GM06990 (cell line): ENCODE data around the gene KCNK13.
"Not testable (repeated sequence)": the region's sequence is repeated elsewhere in the genome, so short reads cannot be mapped to it uniquely, and the experiment has no call there.

ENCODE experiments used
- DNase-seq: peaks from one replicate; pipeline ENCODE4 v3.0.0-alpha.2; 2011; ENCODE audit not compliant: insufficient read length; ENCODE audit errors: extremely low read depth
- H3K27me3 ChIP-seq: replicated peaks from 2 replicates; pipeline ENCODE4 v1.6.0; 2011; ENCODE audit warnings: low read length; ENCODE audit not compliant: control insufficient read depth, insufficient read depth
- H3K36me3 ChIP-seq: 2 replicates; pipeline ENCODE4 v1.5.1; 2011; ENCODE audit warnings: low read length; ENCODE audit not compliant: control insufficient read depth, insufficient read depth
- H3K4me3 ChIP-seq: replicated peaks from 2 replicates; pipeline ENCODE4 v1.5.1; 2011; ENCODE audit warnings: low read depth, mild to moderate bottlenecking, control low read depth, low read length
- CTCF ChIP-seq: IDR thresholded peaks from 2 replicates; pipeline ENCODE4 v1.5.1; 2011; ENCODE audit warnings: low read length, control low read depth, mild to moderate bottlenecking, inconsistent platforms; ENCODE audit not compliant: insufficient read depth, poor library complexity, severe bottlenecking

KCNK13 gene

GRCh38 chr14:90201344-90201743 lies 139.6 kb downstream of the KCNK13 start:
- no peak overlapping the region for H3K4me3 ChIP-seq
- DNase-seq: no peak
- no peaks in the 10 kb centered on the region for H3K36me3 ChIP-seq
- no peaks in the 10 kb centered on the region for H3K27me3 ChIP-seq
- no peak for TF ChIP-seq CTCF

- no peaks in the 10 kb centered on the region for H3K36me3 ChIP-seq
- H3K4me3 ChIP-seq: no peak overlapping the region
- no peaks in the 10 kb centered on the region for H3K27me3 ChIP-seq
- DNase-seq: no peak
- no peak for TF ChIP-seq CTCF
Measured at GRCh38 chr14:90204516-90204915, 142.7 kb downstream of the KCNK13 start.

- no peak for DNase-seq
- Histone ChIP-seq H3K27me3 (no peaks in the 10 kb centered on the region), H3K4me3 (no peak overlapping the region), H3K36me3 (no peaks in the 10 kb centered on the region)
- TF ChIP-seq CTCF: no peak
Measured at GRCh38 chr14:90213099-90213748, 151.4 kb downstream of the KCNK13 start.

DNA sequence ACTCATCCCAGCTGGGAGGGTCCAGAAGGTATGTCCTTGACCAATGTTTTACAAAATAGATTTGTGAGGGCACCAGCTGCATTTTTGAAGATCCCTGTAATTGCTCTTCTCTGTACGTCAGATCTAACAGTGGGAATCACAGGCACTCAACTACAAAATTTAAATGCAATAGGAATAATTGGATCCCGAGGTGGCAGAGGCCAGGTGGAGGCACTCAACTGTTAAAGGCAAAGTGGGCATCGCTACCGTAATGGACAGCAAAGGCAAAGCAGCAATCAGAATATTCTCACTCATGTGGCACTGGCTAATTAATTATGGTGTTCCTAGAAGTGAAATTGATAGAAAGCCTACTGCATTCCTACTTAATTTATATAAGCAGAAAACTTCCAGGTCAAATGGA lies 166.7 kb downstream of the KCNK13 start:
- TF ChIP-seq CTCF: no peak
- DNase-seq: no peak

DNA sequence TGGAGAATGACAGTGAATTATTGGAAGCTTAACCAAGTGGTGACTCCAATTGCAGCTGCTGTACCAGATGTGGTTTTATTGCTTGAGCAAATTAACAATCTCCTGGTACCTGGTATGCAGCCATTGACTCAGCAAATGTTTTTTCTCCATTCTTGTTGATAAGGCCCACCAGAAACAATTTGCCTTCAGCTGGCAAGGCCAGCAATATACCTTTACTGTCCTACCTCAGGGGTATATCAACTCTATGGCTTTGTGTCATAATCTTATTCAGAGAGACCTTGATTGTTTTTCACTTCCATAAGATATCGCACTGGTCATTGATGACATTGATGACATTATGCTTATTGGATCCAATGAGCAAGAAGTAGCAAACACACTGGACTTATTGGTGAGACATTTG lies 168.1 kb downstream of the KCNK13 start:
- not testable (repeated sequence) for H3K27me3 ChIP-seq, DNase-seq, H3K4me3 ChIP-seq, H3K36me3 ChIP-seq

More for the DNA sequence above, 166.7 kb downstream of the KCNK13 start:
- no peaks in the 10 kb centered on the region for H3K27me3 ChIP-seq
- no peaks in the 10 kb centered on the region for H3K36me3 ChIP-seq
- H3K4me3 ChIP-seq: no peak overlapping the region
